Activated T-cell treated with anti-CD3 and anti-CD28 coated beads, Interleukin-2, amount 50 U/mL, for 1 hour (primary cell): ENCODE results near the gene IFT27.

Experiments
- DNase-seq: peaks from one replicate; pipeline ENCODE4 v3.0.0-alpha.2; 2020

Gene IFT27

GRCh38 chr22:36713436-36713835 lies 62.5 kb downstream of the IFT27 start:
- DNase-seq = no peak
